H54 (cell line): Measurements from ENCODE around the gene SGTA.
"Not testable (repeated sequence)": the region's sequence is repeated elsewhere in the genome, so short reads cannot be mapped to it uniquely, and the experiment has no call there.

Source experiments
- DNase-seq: peaks from one replicate; pipeline ENCODE4 v3.0.0; 2011; ENCODE audit warnings: low spot score, mixed read lengths; ENCODE audit not compliant: insufficient read length
- FAIRE-seq: peaks from 3 replicates; lab custom pipeline; 2011; peaks lifted over from hg19 to GRCh38; lab: Jason Lieb, UNC
- POLR2A ChIP-seq: IDR thresholded peaks from 2 replicates; pipeline ENCODE4 v1.6.1; 2011; ENCODE audit warnings: low read depth, mild to moderate bottlenecking, low read length

SGTA gene, protein sequence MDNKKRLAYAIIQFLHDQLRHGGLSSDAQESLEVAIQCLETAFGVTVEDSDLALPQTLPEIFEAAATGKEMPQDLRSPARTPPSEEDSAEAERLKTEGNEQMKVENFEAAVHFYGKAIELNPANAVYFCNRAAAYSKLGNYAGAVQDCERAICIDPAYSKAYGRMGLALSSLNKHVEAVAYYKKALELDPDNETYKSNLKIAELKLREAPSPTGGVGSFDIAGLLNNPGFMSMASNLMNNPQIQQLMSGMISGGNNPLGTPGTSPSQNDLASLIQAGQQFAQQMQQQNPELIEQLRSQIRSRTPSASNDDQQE

DNA sequence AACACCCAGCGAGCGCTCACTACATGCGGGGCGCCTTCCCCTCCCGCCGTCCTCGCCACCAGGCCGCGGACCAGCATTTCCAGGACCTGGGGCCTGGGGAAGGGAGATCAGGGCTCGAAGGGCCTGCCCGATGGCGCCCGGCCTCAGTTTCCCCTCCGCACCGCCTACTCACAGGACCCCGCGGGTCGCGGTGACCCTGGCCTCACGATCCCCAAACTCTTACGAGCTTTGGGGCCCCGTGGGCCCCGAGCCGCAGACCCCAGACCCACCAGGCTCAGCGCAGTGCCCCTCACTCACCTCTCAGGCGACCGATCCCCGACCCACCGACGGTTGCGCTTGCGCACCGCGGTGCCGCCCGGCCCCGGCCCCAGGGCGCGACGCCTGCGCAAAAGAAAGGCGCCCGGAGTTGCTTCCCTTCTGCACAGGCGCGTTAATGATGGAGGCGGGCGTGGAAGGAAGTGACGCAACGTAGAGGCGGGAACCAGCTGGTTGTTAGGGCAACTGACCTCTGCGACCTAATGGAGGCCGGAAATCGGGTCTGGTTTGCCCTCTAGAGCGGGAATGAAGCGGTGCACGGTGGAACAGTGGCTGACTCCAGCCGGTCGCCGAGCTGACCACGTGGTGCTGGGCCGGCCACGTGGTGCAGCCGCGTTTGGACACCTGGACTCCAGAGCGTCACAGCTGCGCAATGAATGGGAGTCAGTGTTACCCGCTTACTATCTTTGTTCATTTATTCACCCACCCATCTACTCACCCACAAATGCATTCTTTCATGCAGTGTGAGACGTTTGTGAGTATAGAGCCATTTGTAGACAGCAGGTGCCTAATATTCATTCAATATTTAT is at the start of gene SGTA:
Gene SGTA (minus strand): TSS at position 338 of the 845 bp plus-strand sequence. CDS start 14,205 bp downstream, outside the sequence.
- DNase-seq: peak; percentile 100
- FAIRE-seq: peak; percentile 23
- TF ChIP-seq POLR2A: peak; percentile 92

DNA sequence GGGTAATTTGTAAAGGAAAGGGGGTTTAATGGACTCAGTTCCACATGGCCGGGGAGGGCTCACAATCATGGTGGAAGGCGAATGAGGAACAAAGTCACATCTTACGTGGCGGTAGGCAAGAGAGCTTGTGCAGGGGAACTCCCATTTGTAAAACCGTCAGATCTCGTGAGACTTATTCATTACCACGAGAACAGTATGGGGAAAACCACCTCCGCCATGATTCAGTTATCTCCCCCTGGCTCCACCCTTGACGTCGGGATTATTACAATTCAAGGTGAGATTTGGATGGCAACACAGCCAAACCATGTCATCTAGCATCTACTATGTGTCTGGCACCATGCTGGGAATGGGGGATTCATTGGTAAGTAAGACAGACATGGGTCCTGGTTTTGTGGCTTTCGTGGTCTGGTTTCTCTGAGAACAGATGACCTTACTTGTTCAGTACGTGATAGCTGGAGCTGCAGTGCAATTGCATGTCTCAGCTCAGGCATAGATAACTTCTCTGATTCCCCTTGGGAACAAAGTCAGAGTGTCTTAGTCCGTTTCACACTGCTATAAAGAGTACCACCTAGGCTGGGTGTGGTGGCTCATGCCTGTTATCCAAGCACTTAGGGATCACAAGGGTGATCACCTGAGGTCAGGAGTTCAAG is 44.9 kb upstream of the SGTA start:
- no peak for TF ChIP-seq POLR2A
- DNase-seq (no peak), FAIRE-seq (no peak)

DNA sequence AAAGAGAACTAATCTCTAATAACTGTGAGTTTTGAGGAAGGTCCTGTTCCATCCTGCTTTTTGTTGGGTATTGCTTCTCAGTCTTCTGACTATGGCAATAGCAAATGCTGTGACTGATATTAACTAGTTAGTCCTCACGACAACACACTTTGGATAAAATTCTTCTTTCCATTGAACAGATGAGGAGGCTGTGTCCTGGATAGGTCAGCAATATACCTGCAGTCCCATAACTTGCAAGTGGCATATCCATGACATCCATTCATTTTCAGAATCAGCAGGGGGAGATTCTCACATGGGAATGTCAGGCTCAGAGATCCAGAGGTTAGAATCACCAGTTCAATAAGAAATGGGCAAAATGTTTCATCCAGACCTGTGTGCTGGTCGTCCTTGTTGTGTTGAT is 43.9 kb upstream of the SGTA start:
- TF ChIP-seq POLR2A: no peak
- FAIRE-seq (no peak), DNase-seq (no peak)

DNA sequence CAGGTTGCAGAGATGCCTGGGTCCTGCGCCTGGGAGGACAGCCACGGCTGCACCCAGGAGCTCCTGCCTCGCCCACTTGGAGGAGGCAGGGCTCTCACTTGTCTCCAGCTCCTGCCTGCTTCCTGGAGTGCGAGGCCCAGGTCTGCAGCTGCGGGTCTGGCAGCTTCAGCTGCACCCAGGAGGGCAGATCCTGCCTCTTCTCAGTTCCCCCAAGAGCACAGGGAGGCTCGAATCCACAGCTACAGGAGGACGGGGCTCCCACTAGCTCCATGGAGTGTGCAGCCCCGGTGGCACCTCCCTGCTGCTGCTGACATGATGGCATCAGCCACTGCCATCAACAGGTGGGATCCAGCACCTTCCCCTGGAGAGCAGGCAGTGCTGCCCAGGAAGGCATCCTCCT is 41.1 kb upstream of the SGTA start:
- FAIRE-seq (no peak), DNase-seq (no peak)

DNA sequence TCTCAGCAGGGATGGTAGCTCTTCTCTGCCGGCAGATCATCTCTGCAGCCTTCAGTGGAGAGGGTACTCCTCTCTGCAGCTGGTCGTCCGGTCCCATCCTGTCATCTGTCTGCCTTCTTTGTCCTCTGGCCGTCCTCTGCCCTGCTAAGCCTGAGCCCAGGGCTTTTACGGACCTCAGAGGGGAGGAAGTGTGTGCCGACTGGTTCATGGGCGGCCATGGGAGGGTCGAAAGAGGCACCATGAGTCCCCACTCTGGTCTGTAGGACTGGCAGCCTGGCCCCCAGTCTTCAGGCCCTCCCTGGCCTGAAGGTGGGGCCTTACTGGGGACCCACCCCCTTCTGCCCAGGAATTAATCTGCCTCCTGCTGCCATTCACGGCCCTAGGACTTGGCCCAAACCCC is 40.6 kb upstream of the SGTA start:
- TF ChIP-seq POLR2A: no peak
- no peak for FAIRE-seq
- no peak for DNase-seq

More for the DNA sequence above, 41.1 kb upstream of the SGTA start:
- no peak for TF ChIP-seq POLR2A

DNA sequence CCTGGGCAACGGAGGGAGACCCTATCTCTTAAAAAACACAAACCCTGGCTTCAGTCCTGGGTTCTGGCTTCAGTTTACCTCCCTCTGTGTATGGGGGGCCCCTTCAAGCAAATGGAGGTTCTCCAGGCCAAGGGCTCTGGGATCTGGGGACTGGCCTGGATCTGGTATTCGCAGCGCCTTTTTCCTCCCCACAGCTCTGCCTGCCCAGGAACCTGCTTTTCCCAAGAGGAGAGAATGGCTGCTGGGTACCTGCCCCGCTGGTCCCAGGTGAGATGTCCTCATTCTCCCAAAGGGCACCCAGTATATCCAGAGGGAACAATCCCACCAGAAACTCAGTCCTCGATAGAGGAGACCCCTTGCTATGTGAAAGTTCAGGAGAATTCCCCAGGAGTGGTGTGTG is 39.8 kb upstream of the SGTA start:
- no peak for FAIRE-seq
- no peak for DNase-seq

GRCh38 chr19:2820112-2820702 is 37.1 kb upstream of the SGTA start:
- FAIRE-seq: no peak
- no peak for TF ChIP-seq POLR2A
- DNase-seq: peak; percentile 40

More for the DNA sequence above, 39.8 kb upstream of the SGTA start:
- TF ChIP-seq POLR2A: no peak

DNA sequence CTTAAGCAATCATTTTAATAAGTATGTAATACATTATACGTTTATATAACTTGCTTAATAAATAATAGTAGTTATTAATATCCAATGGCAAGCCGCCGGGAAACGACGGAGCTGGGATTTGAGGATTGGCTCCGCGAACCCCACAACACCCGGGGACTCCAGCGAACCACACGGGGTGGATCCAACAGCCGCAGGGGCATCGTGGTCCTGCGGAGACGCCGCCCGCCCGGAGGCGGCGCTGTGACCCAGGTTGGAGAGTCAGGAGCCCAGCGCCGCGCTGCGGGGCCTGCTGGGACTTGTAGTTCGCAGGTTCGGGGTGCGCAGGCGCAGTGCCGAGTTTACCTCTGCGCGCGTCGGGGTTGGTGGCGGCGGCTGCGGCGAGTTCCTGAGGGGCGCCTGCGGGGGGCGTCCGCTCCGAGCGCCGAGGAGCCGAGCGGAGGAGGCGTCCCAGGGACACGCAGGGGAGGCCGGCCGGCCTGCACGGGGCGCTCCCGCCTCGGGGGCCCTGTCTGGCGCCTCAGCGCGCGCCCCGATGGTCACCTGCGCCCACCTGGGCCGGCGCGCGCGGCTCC is 36.6 kb upstream of the SGTA start, which contains the start of gene ZNF554:
Gene ZNF554 (plus strand): TSS at position 329 of the 572 bp plus-strand sequence. CDS start 204 bp downstream, at position 533.
- peak; percentile 99 for DNase-seq
- peak; percentile 64; the same call in 1 of the 2 replicates for TF ChIP-seq POLR2A
- no peak for FAIRE-seq

DNA sequence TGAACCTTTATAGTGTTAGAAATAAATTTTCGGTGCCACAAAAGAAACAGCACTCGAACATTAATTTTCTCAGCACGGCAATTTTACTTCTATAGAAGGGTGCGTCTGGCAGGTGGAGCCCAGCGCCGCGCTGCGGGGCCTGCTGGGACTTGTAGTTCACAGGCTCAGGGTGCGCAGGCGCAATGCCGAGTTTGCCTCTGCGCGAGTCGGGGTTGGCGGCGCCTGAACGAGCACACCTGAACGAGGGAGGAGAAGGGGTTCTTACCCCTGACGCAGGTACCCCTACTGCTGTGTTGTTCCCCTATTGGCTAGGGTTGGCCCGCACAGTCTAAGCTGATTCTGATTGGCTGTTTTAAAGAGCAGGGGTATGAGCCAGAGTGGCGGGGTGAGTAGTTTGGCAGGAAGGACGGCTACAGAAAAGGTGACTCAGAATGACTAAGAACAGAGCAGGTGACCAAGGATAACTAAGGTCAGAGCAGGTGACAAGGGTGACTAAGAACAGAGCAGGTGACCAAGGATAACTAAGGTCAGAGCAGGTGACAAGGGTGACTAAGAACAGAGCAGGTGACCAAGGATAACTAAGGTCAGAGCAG is 34.3 kb upstream of the SGTA start:
- FAIRE-seq: not testable (repeated sequence)
- peak; percentile 21 for DNase-seq

- FAIRE-seq (no peak), DNase-seq (peak; percentile 6)
- TF ChIP-seq POLR2A: no peak
These were observed 33.6 kb upstream of the SGTA start for GRCh38 chr19:2816641-2817040.

DNA sequence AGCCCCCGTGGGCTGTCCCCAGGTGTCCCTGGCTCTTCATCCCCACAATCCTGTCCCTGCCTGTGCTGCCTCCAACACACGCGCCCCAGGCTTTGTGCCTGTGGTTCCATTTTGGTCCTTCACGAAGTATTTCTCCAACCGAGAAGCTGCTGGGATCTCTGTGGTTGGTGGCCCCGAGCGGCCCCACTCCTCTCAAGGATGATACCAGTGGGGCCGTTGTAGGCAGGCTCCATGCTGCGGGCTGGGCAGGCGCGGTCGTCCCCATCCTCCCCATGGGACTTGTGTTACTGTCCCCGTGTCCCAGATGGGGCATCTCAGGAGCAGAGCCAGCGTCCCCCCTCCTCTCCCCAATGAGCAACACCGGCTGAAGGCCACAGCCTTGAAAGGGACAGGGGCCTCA is 32.9 kb upstream of the SGTA start:
- DNase-seq (peak; percentile 15), FAIRE-seq (no peak)
- no peak for TF ChIP-seq POLR2A

DNA sequence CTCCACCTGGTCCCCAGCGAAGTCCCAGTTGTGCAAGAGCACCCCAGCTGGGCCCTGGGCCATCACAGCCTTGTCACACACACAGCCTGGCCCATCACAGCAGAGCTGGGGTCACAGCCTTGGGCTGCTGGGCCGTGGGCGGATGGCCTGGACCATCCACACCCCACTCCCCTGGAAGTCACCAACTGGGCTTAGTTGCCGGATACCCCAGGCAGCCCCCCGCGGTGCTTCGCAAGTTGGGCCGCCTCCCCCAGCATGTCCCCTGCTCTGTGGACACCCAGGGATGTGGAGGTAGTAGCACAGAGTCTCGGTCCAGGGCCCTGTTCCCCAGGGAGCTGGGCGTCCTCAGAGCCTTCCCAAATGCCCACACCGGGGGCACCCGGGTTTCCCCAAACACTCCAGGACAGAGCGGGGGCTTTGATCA is 32.1 kb upstream of the SGTA start:
- no peak for DNase-seq
- TF ChIP-seq POLR2A: no peak
- no peak for FAIRE-seq

- no peak for TF ChIP-seq POLR2A
- DNase-seq (no peak), FAIRE-seq (no peak)
These were observed 31.4 kb upstream of the SGTA start for GRCh38 chr19:2814426-2814825.
